KMS-11 (cell line): Measurements from ENCODE around the gene ENTREP1.

Experiments used
- H2AFZ ChIP-seq: fragments of 200-600 bp; sonication (generic); 2 replicates; pipeline ENCODE4 v1.6.1; 2016; ENCODE audit warnings: antibody characterized with exemption, mixed run types, low read depth
- H3K27ac ChIP-seq: fragments of 200-600 bp; sonication (generic); 2 replicates; pipeline ENCODE4 v1.6.1; 2016; ENCODE audit warnings: mild to moderate bottlenecking, mixed run types
- H3K27me3 ChIP-seq: fragments of 200-600 bp; sonication (generic); 2 replicates; pipeline ENCODE4 v1.6.1; 2017; ENCODE audit warnings: mild to moderate bottlenecking, low read depth, mixed run types, moderate library complexity; ENCODE audit not compliant: insufficient read depth
- H3K36me3 ChIP-seq: fragments of 200-600 bp; sonication (generic); 2 replicates; pipeline ENCODE4 v1.6.1; 2017; ENCODE audit warnings: mild to moderate bottlenecking, mixed run types; ENCODE audit not compliant: insufficient read depth
- H3K4me1 ChIP-seq: fragments of 200-600 bp; sonication (generic); 2 replicates; pipeline ENCODE4 v1.6.1; 2016; ENCODE audit warnings: mild to moderate bottlenecking, low read depth, mixed run types; ENCODE audit not compliant: poor library complexity, severe bottlenecking
- H3K4me2 ChIP-seq: fragments of 200-600 bp; sonication (generic); 2 replicates; pipeline ENCODE4 v1.7.0; 2016; ENCODE audit warnings: mild to moderate bottlenecking, mixed run types
- H3K4me3 ChIP-seq: fragments of 200-600 bp; sonication (generic); IDR thresholded peaks from 2 replicates; pipeline ENCODE4 v1.6.1; 2017; ENCODE audit warnings: low read depth, low read length, mixed read lengths; ENCODE audit not compliant: insufficient read depth
- H3K79me2 ChIP-seq: fragments of 200-600 bp; sonication (generic); 2 replicates; pipeline ENCODE4 v1.6.1; 2016; ENCODE audit warnings: low read depth, mixed run types; ENCODE audit not compliant: insufficient read depth
- H3K9ac ChIP-seq: fragments of 200-600 bp; sonication (generic); 2 replicates; pipeline ENCODE4 v1.6.1; 2016; ENCODE audit warnings: mild to moderate bottlenecking, mixed run types
- H4K20me1 ChIP-seq: fragments of 200-600 bp; sonication (generic); 2 replicates; pipeline ENCODE4 v1.6.1; 2016; ENCODE audit warnings: mild to moderate bottlenecking, mixed run types; ENCODE audit not compliant: insufficient read depth
- TF ChIP-seq, protein P1 (sequence below): fragments of 200-600 bp; sonication (generic); conservative IDR thresholded peaks from 2 replicates; pipeline ENCODE4 v1.6.1; 2017; ENCODE audit warnings: low read depth, mild to moderate bottlenecking, antibody characterized with exemption, low read length, moderate library complexity, mixed read lengths

ENTREP1 gene

DNA sequence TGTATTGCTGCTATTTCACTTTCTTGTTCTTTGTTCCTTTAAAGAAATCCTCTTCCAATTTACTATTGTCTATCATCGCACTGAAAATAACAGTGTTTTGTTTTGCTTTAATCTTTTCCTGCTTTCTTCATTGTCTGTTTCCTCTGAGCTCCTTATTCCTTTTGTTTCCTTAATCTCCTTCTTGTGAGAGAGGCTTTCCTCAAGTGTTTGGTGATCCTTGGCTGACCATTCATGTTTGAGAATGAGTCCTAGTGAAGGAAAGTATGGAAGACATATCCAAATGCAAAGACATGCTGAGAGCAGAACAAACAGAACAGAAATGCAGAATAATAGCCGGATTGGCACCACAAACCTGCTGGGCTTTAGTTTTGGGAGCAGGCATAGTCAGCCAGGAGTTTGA is 42.0 kb upstream of the ENTREP1 start:
- no peak overlapping the region for H3K4me2 ChIP-seq
- H3K9ac ChIP-seq = no peak overlapping the region
- H3K36me3 ChIP-seq = no peaks in the 10 kb centered on the region
- no peak overlapping the region for H2AFZ ChIP-seq
- no peaks in the 10 kb centered on the region for H3K27me3 ChIP-seq
- no peaks in the 10 kb centered on the region for H3K79me2 ChIP-seq
- no peak overlapping the region for H3K4me3 ChIP-seq
- no peaks in the 10 kb centered on the region for H3K4me1 ChIP-seq
- H4K20me1 ChIP-seq = no peaks in the 10 kb centered on the region
- TF ChIP-seq, protein P1, sequence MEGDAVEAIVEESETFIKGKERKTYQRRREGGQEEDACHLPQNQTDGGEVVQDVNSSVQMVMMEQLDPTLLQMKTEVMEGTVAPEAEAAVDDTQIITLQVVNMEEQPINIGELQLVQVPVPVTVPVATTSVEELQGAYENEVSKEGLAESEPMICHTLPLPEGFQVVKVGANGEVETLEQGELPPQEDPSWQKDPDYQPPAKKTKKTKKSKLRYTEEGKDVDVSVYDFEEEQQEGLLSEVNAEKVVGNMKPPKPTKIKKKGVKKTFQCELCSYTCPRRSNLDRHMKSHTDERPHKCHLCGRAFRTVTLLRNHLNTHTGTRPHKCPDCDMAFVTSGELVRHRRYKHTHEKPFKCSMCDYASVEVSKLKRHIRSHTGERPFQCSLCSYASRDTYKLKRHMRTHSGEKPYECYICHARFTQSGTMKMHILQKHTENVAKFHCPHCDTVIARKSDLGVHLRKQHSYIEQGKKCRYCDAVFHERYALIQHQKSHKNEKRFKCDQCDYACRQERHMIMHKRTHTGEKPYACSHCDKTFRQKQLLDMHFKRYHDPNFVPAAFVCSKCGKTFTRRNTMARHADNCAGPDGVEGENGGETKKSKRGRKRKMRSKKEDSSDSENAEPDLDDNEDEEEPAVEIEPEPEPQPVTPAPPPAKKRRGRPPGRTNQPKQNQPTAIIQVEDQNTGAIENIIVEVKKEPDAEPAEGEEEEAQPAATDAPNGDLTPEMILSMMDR = no peak
- H3K27ac ChIP-seq = no peak overlapping the region

DNA sequence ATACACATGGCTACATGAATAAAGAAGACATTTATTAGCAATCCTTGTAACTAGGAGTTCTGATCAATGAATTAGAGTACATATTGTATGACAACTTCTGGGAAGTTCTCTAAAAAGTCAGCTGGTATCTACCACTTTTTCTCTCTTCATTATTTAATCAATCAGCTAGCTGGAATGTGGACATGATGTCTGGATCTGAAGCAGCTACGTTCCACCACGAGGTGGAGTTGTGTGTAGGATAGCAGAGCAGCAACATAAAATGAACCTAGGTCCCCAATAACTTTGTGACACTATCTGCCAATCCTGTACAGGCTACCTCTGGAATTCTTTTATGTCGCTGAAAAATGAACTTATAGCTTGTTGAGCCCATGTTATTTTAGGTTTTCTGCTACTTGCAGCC is 32.9 kb upstream of the ENTREP1 start:
- Histone ChIP-seq H3K9ac (no peak overlapping the region), H2AFZ (no peak overlapping the region), H4K20me1 (no peaks in the 10 kb centered on the region), H3K4me2 (no peak overlapping the region), H3K79me2 (no peaks in the 10 kb centered on the region), H3K27me3 (no peaks in the 10 kb centered on the region), H3K36me3 (no peaks in the 10 kb centered on the region), H3K27ac (no peak overlapping the region), H3K4me1 (no peaks in the 10 kb centered on the region), H3K4me3 (no peak overlapping the region)
- TF ChIP-seq, protein P1 = no peak

DNA sequence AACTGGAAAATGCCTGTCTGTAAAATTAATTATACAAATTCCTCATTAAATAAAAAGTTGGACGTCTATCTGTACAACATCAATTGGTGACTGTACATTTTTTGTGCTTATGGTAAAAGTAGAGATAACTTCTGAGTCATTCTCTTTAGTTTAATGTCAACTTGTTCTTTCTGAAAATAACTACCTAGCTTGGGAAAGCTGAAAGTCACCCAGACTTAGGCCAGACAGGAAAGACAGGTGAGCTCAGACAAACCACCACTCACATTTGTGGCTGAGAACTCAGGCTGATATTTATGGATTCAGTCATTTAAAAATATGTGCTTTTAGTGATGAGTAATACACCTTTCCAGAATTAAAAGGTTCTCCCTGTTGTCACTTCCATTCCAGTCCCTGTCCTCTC is 31.9 kb upstream of the ENTREP1 start:
- Histone ChIP-seq H3K4me1 (no peaks in the 10 kb centered on the region), H3K4me2 (no peak overlapping the region), H3K9ac (no peak overlapping the region), H2AFZ (no peak overlapping the region), H3K27ac (no peak overlapping the region), H3K79me2 (no peaks in the 10 kb centered on the region), H4K20me1 (no peaks in the 10 kb centered on the region), H3K36me3 (no peaks in the 10 kb centered on the region), H3K4me3 (no peak overlapping the region), H3K27me3 (no peaks in the 10 kb centered on the region)
- TF ChIP-seq, protein P1 = no peak

DNA sequence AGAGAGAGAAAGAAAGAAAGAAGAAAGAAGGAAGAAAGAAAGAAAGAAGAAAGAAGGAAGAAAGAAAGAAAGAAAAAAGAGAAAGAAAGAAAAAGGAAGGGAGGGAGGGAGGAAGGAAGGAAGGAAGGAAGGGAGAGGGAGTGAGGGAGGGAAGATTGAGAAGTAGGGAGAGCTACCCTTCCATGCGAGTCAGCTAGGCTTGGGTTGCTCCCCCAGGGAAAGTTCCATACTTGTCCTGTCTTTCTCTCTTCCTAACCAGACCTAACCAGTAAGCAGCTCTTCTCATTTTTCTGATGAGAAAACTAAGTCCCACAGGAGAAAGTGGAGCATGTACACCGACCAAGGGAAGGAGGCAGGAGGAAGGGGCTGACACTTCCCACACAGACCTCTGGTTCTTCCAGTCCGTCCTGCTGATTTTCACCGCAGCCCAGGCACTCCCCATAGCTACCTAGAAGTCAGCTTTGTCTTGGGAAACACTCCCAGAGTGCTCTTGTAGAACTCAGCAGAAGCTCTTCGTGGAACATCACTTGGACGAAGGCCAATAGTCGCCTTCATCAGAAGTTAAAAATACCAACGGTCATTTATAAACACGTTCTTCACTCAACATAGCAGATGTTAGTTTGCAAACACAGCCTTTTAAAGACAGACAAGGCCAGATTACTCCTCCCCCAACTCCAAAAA is 29.0 kb upstream of the ENTREP1 start:
- Histone ChIP-seq H2AFZ (no peak overlapping the region), H3K36me3 (no peaks in the 10 kb centered on the region), H3K27me3 (no peaks in the 10 kb centered on the region), H3K27ac (no peak overlapping the region), H3K9ac (no peak overlapping the region), H3K4me2 (no peak overlapping the region), H3K4me1 (no peaks in the 10 kb centered on the region), H4K20me1 (no peaks in the 10 kb centered on the region), H3K79me2 (no peaks in the 10 kb centered on the region), H3K4me3 (no peak overlapping the region)
- TF ChIP-seq, protein P1 = no peak
